Activated naive CD8-positive, alpha-beta T cell treated with anti-CD3 and anti-CD28 coated beads, Interleukin-2, amount 10 ng/mL, durations not matched to agents 7 days and 5 days (primary cell): Measurements from ENCODE around the gene TEKTIP1. TPM values are rescaled to one million over a fixed set of nuclear protein-coding genes. Genes with fewer than 3 reads are reported as not detected.

ENCODE experiments used
- ATAC-seq: fragments of 150-1000 bp; cut with Tn5 transposase; one replicate; pipeline ENCODE4 v1.10.0; 2021; ENCODE audit warnings: low read depth, moderate library complexity
- POLR2A ChIA-PET: fragments of 350-600 bp; sonication (Branson Sonifier 250); formaldehyde crosslinking; loops from one replicate; lab custom pipeline; 2021; ENCODE audit warnings: antibody characterized with exemption; lab: Charles Lee
- DNase-seq: peaks from one replicate; pipeline ENCODE4 v3.0.0; 2021
- H3K27ac Mint-ChIP-seq: one replicate; pipeline ENCODE4 v1.8.0; 2022; ENCODE audit warnings: mild to moderate bottlenecking, mixed read lengths
- H3K27me3 Mint-ChIP-seq: one replicate; pipeline ENCODE4 v1.8.0; 2022; ENCODE audit warnings: mild to moderate bottlenecking, moderate library complexity, mixed read lengths
- H3K36me3 Mint-ChIP-seq: one replicate; pipeline ENCODE4 v1.8.0; 2021; ENCODE audit warnings: mild to moderate bottlenecking, mixed read lengths
- H3K4me1 Mint-ChIP-seq: one replicate; pipeline ENCODE4 v1.8.0; 2021; ENCODE audit warnings: mixed read lengths
- H3K4me3 Mint-ChIP-seq: one replicate; pipeline ENCODE4 v1.8.0; 2022; ENCODE audit warnings: mild to moderate bottlenecking, moderate library complexity, mixed read lengths
- H3K9me3 Mint-ChIP-seq: one replicate; pipeline ENCODE4 v1.8.0; 2021; ENCODE audit warnings: mixed read lengths
- total RNA-seq, 2 experiments: library from RNA; stranded (reverse); gene quantifications; one replicate each; pipeline ENCODE4 v1.2.3, GENCODE V29; 2021

Gene TEKTIP1
- total RNA-seq, 2 experiments from 2014 or later: 11.4 to 13.9 TPM

DNA sequence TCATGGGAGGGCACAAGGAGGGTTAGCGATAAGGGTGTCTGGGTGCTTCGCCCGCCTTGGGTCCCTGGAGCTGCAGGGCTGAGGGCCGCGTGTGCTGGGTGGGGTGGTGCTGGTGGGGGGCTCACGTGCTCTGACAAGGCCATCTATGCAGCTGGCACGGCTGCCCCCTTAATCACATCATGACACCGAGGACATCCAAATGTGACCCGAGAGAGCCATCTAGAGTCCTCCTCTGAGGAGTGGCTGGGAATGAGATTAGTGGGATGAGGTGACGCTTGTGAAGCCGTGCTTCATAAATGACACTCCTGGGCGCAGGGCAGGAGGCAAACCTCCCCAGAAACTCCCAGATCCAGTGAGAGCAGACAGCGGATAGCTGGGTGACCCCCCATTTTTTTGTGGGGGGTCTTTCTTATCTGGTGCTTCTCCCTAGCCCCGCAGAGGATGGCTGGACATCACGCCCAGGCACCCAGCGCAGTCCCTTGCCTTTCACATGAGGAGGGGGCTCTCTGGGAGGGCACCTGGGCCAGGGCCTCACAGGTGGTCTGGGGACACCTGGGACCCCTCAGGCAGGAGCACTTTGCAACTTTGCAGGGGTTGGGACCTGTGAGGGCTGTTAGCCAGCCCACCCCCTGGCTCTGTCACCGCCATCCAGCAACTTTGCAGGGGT, 26.3 kb upstream of the TEKTIP1 start:
- no peaks in the 10 kb centered on the region for H3K9me3 Mint-ChIP-seq
- no peak for DNase-seq
- no peak overlapping the region for H3K4me3 Mint-ChIP-seq
- no peak overlapping the region for H3K27ac Mint-ChIP-seq
- peaks cover 20% of the 10 kb centered on the region for H3K4me1 Mint-ChIP-seq
- ATAC-seq: no peak
- no peaks in the 10 kb centered on the region for H3K27me3 Mint-ChIP-seq
- POLR2A ChIA-PET: no interaction called here
- H3K36me3 Mint-ChIP-seq: peaks cover 11% of the 10 kb centered on the region

DNA sequence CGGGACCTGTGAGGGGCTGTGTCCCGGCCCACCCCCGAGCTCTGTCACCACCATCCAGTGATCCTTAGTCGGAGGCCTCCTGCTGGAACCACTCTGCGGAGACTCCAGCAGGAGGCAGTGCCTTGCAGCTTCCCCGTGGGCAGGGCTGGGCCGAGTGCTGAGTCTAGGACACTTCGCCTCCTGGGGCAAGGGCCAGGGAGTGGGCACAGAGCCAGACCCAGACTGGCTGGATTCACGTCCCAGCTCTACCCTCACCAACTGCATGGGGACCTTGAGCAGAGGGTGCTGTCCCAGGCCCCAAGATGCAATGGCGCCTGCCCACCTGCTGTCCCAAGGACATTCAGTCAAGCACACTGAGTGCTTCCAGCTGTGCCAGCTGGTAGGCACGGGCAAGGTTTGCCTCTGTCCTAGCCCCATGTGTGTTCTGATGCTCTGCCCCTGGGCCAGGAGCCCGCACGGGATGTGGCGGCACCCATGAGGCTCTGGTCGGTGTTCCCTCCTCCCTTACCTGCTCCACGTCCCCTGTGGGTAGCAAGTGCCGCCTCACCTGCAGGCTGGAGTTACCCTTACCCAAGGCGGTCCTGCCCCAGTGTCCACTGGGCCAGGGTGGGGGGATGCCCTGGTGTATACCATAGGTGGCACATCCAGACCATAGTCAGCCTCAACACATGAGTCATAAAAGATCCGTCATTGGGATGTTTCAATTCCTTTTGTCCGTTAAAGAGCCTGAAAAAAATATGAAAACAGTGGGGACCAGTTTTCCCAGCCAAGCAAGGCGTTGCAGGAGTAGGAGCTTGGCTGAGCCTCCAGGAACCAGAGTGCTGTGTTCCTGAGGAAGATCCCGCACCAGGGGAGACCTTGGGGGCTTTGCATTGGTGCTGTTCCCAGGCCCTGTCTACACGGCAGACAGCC, 25.5 kb upstream of the TEKTIP1 start:
- ATAC-seq (no peak), DNase-seq (no peak)
- Mint-ChIP-seq H3K4me3 (no peak overlapping the region), H3K27ac (no peak overlapping the region), H3K4me1 (peaks cover 17% of the 10 kb centered on the region), H3K36me3 (peaks cover 9% of the 10 kb centered on the region), H3K27me3 (no peaks in the 10 kb centered on the region), H3K9me3 (no peaks in the 10 kb centered on the region)
- POLR2A ChIA-PET: no interaction called here

DNA sequence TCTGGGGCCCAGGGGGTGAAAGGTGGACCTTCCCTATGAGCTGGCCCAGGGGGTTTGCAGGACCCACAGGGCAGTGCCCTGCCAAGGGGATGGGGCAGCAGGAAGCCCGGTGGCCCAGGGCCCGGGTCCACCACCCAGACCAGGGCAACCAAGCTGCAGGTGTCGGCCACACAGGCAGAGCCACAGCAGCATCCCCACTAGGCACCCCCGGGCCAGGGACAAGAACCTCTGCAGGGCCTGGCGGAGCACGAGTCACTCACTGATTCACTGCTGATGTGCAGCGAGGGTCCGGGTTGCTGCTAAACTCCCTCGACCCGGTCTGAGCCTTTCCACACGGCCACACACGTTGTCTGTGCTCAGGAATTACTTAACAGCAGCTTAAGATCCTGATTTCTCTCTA, 24.0 kb upstream of the TEKTIP1 start:
- Mint-ChIP-seq H3K27ac (no peak overlapping the region), H3K4me3 (no peak overlapping the region), H3K27me3 (no peaks in the 10 kb centered on the region), H3K36me3 (peaks cover 2% of the 10 kb centered on the region), H3K4me1 (peaks cover 11% of the 10 kb centered on the region), H3K9me3 (no peaks in the 10 kb centered on the region)
- DNase-seq (no peak), ATAC-seq (no peak)
- POLR2A ChIA-PET: interaction anchor here (1.1 kb wide), 1 partner anchor 8 kb away, joined by 5 read pairs; the partner anchor contains the start of gene FZR1

DNA sequence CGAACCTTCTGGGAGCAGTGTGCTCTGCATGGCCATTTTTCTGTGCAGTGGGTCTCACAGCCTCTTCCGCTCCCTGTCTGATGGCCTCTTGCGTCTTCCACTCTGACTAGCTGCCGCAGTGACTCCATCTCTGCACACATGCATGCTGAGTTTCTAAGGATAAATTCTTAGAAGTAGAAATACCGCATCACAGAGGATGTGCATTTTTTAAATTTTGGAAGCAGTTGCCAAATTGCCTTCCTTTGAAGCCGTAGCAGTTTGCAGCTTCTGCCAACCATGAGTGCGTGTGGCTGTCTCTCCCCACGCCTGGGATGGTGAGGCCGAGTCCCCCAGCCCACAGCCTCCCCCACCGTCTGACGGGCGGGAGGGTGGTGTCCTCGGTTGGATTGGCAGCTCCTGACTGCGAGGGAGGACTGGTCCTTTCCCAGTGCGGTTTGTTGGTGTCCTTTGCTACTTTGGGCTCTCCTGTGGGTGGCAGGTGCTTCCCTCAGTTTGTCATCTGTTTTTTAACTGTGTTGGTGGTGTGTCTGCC, 23.0 kb upstream of the TEKTIP1 start:
- Mint-ChIP-seq H3K4me3 (peak overlapping the region; percentile 27), H3K36me3 (peaks cover 2% of the 10 kb centered on the region)

DNA sequence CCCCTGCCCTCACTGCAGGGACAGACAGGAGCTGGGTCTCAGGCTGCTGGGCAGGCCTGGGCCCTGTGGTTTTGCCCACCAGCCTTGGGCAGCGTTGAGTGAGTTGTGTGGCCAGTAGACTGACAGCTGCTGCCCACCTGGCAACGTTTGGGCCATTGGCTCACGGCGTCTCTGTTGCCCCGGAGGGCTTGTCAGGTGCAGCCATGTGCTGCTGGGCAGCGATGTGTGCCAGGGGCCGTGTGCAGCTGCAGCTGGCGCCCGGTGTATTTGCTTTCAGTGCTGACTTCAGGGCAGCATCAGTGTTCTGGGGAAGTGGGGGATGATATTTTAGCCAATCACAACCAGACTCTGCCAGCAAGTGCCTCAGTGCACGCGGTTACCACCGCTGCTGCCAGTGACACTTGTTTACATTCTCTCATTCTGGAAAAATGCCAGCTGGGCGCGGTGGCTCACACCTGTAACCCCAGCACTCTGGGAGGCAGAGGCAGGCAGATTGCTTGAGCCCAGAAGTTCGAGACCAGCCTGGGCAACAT, 22.2 kb upstream of the TEKTIP1 start:
- Mint-ChIP-seq H3K27me3 (no peaks in the 10 kb centered on the region), H3K4me1 (peaks cover 14% of the 10 kb centered on the region), H3K4me3 (no peak overlapping the region), H3K36me3 (peaks cover 5% of the 10 kb centered on the region), H3K9me3 (no peaks in the 10 kb centered on the region), H3K27ac (no peak overlapping the region)
- DNase-seq: no peak
- ATAC-seq: peak; percentile 28
- POLR2A ChIA-PET: interaction anchor here (0.5 to 0.8 kb wide), 2 partner anchors 11 to 48 kb away, joined by 3 read pairs; no protein-coding TSS in a partner anchor

More for the DNA sequence above, 23.0 kb upstream of the TEKTIP1 start:
- Mint-ChIP-seq H3K4me1 (peaks cover 11% of the 10 kb centered on the region), H3K27ac (peak overlapping the region; percentile 74), H3K9me3 (no peaks in the 10 kb centered on the region), H3K27me3 (no peaks in the 10 kb centered on the region)
- DNase-seq: no peak
- POLR2A ChIA-PET: interaction anchor here (1.1 kb wide), 1 partner anchor 9 kb away, joined by 5 read pairs; the partner anchor contains the start of gene FZR1
- peak; percentile 34 for ATAC-seq

DNA sequence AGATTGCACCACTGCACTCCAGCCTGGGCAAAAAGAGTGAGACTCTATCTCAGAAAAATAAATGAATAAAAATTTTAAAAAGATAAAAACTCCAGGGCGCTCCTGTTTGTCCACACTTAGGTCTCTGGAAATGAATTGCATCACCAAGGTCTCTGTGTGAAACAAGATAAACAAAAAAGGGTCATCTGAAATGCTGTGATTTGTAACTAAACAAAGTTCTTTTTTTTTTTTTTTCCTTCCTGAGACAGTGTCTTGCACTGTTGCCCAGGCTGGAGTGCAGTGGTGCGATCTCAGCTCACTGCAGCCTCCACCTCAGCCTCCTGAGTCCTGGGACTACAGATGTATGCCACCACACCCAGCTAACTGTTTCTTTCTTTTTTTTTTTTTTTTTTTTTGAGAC, 21.3 kb upstream of the TEKTIP1 start:
- H3K4me1 Mint-ChIP-seq: peaks cover 14% of the 10 kb centered on the region
- DNase-seq (no peak), ATAC-seq (no peak)
- H3K27me3 Mint-ChIP-seq: no peaks in the 10 kb centered on the region
- no peak overlapping the region for H3K4me3 Mint-ChIP-seq
- POLR2A ChIA-PET: interaction anchor here (0.7 kb wide), 1 partner anchor 23 kb away, joined by 5 read pairs; no protein-coding TSS in a partner anchor
- H3K27ac Mint-ChIP-seq: no peak overlapping the region
- H3K36me3 Mint-ChIP-seq: peaks cover 6% of the 10 kb centered on the region
- H3K9me3 Mint-ChIP-seq: no peaks in the 10 kb centered on the region

DNA sequence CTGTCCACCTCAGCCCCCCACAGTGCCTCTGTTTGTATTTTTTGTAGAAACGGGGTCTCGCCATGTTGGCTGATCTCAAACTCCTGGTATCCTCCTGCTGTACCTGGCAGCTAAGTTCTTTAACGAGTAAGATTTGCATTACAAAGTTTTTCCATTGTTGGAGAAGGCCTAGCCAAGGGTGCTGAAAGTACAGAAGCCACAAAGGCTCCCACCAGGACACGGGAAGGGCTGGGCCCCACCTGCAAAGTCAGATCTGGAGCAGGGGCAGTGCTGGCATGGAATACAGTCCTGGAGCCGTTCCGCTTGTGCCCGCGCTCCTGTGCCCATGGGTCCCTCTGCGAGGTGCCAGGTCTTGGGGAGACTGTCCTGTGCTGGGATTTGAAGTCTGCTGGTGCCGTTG, 20.7 kb upstream of the TEKTIP1 start:
- Mint-ChIP-seq H3K27ac (no peak overlapping the region), H3K4me1 (peaks cover 14% of the 10 kb centered on the region), H3K9me3 (no peaks in the 10 kb centered on the region), H3K36me3 (peaks cover 6% of the 10 kb centered on the region), H3K4me3 (no peak overlapping the region), H3K27me3 (no peaks in the 10 kb centered on the region)
- POLR2A ChIA-PET: interaction anchor here (0.7 kb wide), 1 partner anchor 23 kb away, joined by 5 read pairs; no protein-coding TSS in a partner anchor
- ATAC-seq (no peak), DNase-seq (no peak)

DNA sequence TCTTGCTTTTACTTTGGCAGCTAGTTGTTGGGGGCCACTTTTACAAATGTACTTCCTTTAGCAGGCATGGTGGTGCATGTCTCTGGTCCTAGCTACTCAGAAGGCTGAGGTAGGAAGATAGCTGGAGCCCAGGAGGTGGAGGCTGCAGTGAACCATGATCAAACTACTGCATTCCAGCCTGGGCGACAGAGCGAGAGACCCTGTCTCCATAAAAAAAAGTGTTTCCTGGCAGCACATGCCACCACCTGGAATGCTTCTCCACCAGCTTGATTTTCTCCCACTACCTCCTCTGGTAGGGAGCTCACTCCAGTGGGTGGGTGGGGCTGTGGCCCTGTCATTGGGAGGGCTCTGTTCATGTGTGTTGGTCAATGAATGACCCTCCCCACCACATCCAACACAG, 20.3 kb upstream of the TEKTIP1 start:
- Mint-ChIP-seq H3K9me3 (no peaks in the 10 kb centered on the region), H3K27me3 (no peaks in the 10 kb centered on the region), H3K4me1 (peaks cover 14% of the 10 kb centered on the region), H3K4me3 (no peak overlapping the region), H3K27ac (no peak overlapping the region), H3K36me3 (peaks cover 6% of the 10 kb centered on the region)
- POLR2A ChIA-PET: no interaction called here
- DNase-seq: no peak
- no peak for ATAC-seq

DNA sequence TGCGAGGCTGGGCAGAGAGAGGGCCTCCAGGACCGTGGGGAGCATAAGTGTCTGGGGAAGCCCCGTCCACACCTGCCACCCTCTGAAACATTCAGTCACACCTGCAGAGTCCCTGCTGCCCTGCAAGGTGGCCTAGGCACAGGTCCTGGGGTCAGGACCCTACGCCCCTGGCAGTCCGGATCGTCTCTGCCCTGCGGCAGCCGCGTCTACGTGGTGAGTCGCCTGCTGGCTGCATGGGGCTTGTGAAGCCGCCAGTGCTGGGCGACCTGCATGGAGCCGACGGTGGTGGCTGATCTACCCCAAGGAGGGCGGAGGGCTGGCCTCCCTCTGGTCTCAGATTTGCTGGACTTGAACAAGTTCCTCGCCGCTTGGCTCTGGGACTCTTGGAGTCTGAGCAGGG, 19.8 kb upstream of the TEKTIP1 start:
- DNase-seq (no peak), ATAC-seq (no peak)
- H3K36me3 Mint-ChIP-seq: peaks cover 8% of the 10 kb centered on the region
- H3K4me3 Mint-ChIP-seq: no peak overlapping the region
- peaks cover 14% of the 10 kb centered on the region for H3K4me1 Mint-ChIP-seq
- POLR2A ChIA-PET: no interaction called here
- H3K9me3 Mint-ChIP-seq: no peaks in the 10 kb centered on the region
- no peak overlapping the region for H3K27ac Mint-ChIP-seq
- no peaks in the 10 kb centered on the region for H3K27me3 Mint-ChIP-seq

DNA sequence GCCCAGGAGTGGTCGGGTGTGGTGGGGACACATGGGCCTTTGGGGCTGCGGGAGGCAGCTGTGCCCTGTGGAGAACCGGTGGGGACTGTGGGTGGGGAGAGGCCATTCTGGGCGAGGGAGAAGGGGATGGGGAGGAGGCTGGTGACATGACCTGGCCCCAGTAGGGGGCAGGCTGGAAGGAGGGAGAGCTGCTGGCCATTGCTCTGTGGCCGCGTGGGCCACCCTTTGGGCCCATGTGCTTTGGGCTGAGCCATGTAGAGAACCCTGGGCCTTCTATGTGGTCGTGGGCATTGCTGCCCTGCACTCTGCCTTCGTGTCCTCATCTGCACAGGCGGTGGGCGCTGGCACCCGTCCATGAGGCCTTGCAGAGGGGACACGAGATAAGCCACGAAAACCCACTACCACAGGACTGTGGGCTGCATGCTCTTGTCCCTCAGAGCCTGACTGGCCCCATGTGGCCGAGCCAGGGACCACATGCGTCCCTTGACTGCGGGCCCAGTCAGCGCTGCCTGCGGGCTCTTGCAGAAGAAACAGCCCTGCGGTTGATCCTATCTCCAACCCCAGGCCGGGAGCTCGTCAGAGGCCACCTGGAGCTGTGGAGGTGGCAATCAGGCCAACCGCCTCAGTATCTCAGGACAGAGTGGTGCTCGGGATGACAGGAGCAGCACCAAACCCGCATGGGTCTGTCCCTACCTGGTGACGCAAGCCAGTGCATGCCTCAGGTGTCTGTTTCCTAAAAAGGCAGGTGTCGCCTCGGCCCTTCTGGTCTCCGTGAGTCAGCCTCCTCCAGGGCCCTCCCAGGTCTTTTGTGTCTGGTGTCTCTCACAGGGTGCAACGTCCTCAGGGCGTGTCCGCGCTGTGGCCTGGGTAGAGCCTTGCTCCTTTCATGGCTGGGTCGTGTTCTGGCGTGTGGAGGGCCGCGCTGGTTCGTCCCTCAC, 18.5 kb upstream of the TEKTIP1 start:
- Mint-ChIP-seq H3K27me3 (no peaks in the 10 kb centered on the region), H3K4me1 (peaks cover 14% of the 10 kb centered on the region), H3K36me3 (peaks cover 8% of the 10 kb centered on the region), H3K9me3 (no peaks in the 10 kb centered on the region), H3K27ac (no peak overlapping the region), H3K4me3 (no peak overlapping the region)
- no peak for DNase-seq
- no peak for ATAC-seq
- POLR2A ChIA-PET: interaction anchor here (0.5 to 0.7 kb wide), 2 partner anchors 167 to 356 kb away, joined by 3 to 5 read pairs; no protein-coding TSS in a partner anchor

DNA sequence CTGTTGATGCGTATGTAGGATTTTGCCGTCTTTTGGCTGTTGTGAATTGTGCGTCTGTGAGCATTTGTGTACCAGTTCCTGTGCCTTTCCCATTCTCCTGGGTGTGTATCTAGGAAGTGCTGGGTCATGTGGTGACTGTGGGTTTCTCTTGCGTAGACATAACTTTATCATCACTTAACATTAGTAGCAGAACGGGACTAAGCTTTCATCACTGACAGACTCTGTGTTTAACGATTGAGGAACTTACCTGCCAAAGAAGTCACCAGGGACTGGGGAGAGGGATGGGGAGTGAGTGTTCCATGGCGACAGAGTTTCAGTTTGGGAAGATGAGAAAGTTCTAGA, 17.9 kb upstream of the TEKTIP1 start:
- POLR2A ChIA-PET: interaction anchor here (0.5 to 0.7 kb wide), 2 partner anchors 167 to 356 kb away, joined by 3 to 5 read pairs; no protein-coding TSS in a partner anchor
- peaks cover 8% of the 10 kb centered on the region for H3K36me3 Mint-ChIP-seq
- no peak overlapping the region for H3K4me3 Mint-ChIP-seq
- no peak for DNase-seq
- no peaks in the 10 kb centered on the region for H3K27me3 Mint-ChIP-seq
- H3K4me1 Mint-ChIP-seq: peaks cover 10% of the 10 kb centered on the region
- ATAC-seq: no peak
- H3K27ac Mint-ChIP-seq: no peak overlapping the region
- H3K9me3 Mint-ChIP-seq: no peaks in the 10 kb centered on the region
